HG03432 (cell line): ENCODE results near the gene SDF4.
A peak's percentile ranks its signal among the peaks of the same experiment; 100 is the strongest.

ENCODE experiments used
- ATAC-seq: cut with Tn5 transposase; IDR thresholded peaks from one replicate; pipeline ENCODE4 v1.9.1; 2021; ENCODE audit warnings: mild to moderate bottlenecking, moderate library complexity; ENCODE audit not compliant: unreplicated experiment

The SDF4 gene, protein sequence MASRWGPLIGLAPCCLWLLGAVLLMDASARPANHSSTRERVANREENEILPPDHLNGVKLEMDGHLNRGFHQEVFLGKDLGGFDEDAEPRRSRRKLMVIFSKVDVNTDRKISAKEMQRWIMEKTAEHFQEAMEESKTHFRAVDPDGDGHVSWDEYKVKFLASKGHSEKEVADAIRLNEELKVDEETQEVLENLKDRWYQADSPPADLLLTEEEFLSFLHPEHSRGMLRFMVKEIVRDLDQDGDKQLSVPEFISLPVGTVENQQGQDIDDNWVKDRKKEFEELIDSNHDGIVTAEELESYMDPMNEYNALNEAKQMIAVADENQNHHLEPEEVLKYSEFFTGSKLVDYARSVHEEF

DNA sequence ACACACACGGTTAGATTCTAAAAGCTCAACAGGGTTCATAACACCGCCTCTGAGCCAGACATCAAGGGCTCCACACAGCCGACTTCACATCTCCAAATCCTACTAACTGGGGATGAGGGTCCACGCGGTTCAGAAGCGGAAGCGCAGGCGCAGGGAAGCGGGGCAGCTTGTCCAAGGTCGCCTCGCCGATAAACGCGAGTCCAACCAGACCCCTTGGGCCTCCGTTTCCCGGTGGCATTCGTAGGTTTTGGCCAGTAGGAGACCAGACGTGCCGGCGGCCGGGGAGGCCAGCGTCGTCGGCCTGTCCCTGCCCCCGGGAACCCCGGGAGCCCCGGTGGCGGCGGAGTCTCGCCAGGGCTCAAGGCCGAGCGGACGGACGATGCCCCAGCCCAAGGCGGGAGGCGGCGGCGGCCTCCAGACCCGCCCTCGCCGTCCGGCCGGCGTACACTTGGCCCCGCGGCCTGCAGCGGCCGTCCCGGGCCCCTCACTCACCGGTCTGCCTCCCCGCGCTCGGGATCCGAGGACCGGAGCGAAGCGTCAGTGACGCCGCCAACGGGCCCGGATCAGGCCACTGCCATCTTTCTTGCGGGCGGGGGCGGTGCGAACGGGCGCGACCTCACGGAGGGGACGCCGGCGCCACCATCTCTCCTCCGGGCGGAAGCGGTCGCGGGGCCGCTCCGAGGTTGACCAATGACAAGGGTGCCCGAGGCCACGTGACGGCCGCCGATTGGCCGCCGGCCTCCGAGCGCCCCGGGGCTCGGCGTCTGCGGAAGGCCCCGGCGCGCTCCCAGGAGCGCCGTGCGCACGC lies at the start of gene SDF4:
TSS of gene SDF4 (minus strand) at position 602 of the 808 bp plus-strand sequence. CDS start 3,229 bp downstream, outside the sequence.
- peak; percentile 89 for ATAC-seq

DNA sequence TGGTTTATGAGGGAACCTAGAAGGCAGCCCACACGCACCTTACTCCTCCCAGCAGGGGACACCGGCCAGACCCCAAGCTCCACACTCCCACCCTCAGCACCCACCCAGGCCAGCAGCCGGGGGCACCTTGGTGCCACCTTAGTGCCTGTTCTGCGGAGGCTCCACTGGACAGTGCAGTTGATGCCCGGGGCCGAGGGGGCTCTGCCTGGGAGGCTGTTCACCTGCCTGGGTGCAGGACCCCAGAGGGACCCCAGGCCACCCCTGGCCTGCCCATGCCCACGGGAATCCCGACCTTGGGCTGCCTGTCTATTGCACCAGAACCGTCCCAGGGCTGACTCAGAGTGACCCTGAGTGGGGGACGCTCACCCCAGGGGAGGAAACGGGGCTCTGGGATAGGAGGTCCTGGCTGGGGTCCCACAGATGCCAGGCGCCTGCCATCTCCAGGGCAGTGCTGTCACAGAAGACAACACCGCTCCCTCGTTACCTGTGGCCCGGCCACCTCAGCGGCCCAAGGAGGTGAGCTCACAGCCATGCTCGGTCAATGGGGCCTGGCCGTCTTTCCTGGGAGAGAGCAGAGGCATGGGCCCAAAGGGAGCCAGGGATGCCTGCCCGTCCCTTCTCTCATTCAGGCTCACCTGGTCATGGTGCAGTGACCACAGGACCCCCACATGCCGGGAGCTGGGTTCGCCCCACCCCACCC lies 49.1 kb upstream of the SDF4 start:
- no peak for ATAC-seq

DNA sequence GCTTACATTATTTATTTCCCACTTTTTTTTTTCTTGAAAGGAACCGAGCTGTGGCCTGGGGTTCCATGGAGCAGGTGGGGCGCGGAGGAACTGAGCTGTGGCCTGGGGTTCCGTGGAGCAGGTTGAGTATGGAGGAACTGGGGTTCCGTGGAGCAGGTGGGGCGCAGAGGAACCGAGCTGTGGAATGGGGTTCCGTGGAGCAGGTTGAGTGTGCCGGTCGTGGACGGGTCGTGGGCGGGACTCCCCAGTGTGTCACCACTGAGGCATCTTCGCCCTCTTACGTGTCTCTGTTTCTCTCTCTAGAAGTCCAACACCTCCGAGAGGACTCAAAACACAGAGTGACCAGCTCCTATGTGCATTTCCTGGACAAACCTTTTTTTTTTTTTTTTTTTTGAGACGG lies 47.2 kb upstream of the SDF4 start:
- no peak for ATAC-seq

DNA sequence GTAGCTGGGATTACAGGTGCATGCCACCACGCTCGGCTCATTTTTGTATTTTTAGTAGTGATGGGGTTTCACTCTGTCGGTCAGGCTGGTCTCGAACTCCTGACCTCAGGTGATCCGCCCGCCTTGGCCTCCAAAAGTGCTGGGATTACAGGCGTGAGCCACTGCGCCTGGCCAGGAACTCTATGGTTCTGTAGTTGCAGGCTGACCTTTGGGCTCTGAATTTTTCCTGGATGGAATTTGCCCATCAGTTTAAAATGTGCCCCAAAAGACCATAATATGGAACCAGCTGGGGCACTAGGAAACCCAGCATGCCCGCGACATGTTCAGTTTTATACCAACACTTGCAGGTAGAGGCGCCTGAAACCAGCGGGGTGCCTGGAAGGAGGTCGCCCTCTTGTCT lies 46.8 kb upstream of the SDF4 start:
- no peak for ATAC-seq

DNA sequence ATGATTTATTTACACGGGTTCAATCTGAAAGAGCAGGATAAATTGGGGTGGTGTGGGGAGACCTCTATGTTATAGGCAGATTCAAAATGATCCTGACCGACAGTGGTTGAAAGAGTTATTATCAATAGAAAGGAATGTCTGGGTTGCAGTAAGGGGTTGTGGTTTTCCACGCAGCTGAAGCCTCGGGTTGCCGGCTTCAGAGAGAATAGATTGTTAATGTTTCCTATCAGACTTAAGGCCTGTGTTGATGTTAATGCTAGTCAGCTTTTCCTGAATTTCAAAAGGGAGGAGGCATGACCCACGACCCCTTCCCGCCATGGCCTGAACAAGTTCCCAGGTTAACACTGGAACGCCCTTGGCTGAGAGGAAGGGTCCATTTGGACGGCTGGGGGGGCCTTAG lies 44.0 kb upstream of the SDF4 start:
- ATAC-seq, result no peak

DNA sequence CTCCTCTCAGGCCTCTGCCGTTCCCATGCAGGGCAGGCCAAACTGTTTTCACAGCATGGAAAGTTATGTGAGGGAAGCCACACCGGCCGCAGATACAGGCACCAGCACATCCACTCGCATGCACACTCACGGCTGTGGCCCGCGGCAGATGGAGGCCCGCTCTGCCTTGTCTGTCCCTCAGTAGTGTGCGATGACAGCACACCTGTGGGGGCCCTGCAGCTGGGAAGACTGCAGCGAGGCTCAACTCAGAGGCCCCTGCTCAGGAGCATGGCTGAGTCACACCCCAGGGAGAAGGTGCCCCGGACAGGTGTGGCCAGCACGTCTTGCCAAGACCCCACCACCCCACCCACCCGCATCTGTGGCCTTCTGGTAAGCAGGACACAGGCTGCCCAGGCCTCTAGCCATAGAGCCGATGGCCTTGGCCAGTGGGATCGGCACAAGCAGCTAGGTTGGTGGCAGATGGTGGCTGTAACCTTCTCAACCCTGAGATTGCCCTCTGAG lies 43.2 kb upstream of the SDF4 start:
- ATAC-seq, result no peak

DNA sequence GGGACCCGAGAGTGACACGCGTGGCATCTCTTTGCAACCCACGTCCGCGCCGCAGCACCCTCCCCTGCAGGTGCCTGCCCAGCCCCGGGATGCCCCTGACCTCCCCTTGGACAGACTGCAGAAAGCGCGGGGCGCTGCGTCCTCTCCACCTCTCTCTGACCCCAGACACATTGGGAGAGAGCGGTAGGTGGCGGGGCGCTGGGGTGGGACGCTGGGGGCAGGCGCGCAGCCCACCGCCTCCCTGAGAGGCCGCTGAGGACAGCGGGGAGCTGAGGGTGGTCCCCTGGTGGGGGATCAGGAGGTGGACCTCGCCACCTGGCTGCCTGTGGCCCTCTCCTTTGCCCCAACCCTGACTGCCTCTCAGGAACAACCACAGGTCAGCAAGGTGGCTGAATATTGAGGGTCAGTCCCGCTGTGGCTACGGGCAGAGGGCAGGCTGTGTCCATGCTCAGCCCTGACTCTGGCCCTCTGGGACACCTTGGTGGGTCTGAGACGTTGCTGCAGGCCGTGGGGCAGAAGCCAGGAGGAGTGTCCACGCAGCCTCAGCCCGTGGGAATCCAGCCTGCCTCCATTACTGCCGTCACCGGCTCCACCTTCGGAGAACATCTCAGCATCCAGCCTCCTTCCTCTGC lies 42.6 kb upstream of the SDF4 start:
- ATAC-seq, result peak; percentile 32

DNA sequence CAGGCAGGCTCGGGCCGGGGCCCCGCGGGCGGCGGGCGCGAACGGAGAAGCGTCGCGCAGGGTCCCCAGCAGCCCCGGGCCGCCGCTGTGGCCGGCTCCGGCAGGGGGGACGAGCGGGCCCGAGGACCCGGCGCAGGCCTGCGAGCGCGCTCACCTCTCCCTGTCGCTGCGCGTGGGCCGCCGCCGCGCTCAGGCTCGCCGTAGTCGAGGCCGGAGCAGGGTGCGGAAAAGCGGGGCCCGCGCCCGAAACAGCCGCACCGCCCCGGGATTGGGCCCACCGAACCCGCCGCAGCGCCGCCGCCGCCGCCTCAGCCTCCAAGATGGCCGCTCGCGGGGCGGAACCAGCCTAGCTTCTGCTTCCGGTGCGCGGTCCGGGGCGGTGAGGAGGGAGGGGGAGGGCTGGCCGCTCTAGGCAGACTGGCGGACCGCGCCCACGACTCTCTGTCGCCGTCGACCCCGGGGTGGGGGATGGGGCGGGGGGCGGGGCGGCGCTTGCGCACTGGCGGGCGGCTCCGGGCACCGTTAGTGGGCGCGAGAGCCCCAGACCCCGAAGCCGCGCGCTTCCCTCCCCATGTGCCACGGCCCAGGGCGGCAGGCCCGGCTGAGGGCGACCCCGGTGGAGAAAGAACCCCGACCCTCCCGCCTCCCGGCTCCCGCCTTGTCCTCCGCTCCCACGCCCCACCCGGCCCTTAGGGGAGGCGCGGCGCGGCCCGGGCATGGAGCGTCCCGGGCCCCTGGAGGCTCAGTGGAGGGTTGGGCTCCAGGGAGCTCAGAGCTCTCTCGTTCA lies 41.9 kb upstream of the SDF4 start, which contains the start of gene UBE2J2:
TSS of gene UBE2J2 (minus strand) at position 343 of the 787 bp plus-strand sequence. CDS start 5,862 bp downstream, outside the sequence.
- peak; percentile 74 for ATAC-seq

DNA sequence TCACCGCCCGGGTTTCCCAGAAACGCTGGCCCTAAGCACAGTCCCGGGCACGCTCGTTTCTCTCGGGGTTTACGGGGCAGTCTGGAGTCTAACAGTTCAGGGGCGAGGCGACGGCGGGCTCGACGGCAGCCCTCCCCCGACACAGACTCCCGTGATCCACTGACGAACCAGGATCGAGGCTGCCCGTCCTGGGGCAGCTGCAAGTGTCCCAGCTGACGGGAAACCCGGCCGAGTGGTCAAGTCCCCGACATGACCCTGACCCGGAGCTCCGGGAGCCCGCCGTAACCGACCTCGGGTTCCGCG lies 41.4 kb upstream of the SDF4 start:
- ATAC-seq, result peak; percentile 16

DNA sequence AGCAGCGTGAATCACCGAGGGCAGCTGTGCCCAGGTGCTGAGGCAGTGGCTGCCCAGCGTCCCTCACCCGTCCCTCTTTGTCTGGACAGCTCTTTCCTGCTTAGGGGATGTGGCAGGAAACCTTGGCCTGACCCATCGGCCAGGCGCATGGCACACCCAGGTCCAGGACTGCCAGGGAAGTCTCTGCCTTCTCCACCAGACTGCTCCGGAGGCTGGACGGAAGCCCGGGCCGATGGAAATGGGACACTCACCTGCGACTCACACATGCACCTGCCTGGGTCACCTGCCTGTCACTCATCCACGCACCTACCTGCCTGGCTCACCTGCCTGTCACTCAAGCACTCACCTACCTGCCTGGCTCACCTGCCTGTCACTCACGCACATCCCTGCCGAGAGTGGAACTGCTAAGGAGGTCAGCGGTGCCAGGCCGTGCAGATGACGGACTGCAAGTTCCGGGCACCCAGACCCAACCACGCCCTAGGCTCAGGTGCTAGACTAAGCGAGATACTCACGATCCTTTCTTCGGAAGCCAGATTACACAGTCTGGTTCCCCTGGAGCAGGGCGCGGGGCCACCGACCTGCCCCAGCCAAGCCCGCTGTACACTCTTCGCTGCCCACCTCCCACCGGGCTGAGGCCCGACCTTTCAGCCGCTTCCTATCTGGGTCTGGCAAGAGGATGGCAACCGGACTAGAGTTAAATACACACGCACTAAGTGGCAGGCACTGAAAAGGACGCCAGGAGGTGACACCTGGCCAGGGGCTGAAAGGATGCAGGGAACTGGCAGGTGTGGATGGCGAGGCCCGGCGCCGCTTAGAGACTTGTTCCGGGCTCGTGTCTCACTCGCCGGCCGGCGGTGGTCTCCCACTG lies 40.8 kb upstream of the SDF4 start:
- ATAC-seq, result peak; percentile 11

DNA sequence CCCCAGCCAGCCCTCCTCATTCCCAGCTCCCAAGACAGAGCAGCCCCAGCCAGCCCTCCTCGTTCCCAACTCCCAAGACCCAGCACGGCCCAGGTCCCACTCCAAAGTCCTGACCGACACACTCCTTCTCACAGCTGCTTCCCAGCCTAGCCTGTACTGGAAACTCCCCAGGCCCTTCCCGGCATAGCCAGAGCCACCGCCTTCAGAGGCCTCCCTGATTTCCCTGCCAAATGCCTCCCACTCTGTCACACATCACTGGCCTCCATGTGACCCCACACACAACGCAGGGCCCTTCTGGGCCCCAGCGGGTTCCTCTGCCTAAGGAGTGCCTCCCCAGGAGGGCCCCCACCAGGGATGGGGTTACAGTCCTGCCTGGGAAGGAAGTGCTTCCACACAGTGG lies 39.0 kb upstream of the SDF4 start:
- ATAC-seq, result no peak

DNA sequence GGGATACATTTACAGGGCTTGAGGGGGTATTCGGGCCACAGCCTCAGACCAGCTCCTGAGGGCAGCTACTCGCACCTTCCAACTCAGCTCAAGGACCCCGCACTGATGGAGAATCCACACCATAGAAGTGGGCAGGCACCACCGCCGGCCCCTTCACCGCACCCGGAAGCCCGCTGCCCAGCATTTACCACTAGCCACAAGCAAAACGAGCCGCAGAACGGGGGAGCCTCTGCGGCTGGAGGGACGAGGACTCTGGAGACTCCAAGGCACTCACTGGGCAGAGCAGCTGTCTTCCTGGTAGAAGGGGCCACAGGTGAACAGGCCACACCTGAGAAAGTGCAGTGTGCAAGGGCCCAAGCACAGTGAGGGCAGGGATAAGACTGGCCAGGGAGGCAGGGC lies 36.5 kb upstream of the SDF4 start:
- ATAC-seq, result no peak

DNA sequence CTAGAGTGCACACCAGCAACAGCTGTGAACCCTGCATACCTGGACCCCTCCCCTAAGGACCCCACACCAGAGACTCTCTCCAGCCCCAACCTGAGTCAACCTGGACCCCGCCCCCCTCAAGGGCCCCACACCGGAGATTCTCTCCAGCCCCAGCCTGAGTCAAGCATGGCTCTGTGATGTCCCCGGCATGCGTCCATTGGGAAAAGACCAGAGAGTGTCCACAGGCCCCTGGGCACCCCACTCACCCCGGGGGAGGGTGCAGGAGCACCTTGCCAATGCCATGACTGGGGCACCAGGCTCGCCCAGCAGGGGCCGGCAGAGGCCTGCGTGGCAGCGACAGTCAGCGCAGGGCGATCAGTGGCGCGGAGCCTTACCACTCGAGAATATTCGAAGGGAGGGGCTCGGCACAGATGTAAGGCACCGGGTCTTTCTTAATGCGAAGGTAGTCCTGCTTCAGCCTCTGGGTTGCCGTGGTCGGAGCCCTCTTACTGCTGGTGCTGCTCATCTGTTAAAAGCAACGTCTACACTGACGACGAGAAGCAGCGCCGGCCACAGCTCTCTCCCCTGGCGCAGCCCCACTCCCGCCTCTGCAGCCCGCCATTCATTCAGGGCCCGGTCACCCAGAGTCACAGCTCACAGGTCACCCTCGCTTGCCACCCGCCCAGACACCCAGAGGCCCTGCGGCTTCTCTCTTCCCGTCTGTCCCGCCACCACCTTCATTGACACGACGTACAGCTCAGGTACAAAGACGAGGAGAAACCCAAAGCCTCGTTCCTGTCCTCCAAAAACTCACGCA lies 35.9 kb upstream of the SDF4 start:
- ATAC-seq, result no peak

DNA sequence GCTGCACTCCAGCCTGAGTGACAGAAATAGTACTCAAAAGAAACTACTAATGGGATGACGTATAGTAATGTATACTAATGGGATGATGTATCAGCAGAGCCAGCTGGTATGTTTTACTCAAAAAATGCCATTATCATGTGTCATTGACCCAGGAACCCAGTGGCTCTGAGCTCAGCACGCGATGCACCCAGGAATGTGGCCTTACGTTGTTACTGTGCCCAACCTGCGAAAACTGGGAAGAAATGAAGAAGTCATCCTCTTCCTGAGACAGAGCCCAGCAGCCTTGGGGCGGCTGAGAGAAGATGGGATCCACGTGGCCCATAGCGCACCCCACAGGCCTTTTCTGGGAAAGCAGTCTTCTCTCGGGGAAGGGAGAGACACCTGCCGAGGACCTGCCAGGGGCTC lies 33.1 kb upstream of the SDF4 start:
- ATAC-seq, result no peak

DNA sequence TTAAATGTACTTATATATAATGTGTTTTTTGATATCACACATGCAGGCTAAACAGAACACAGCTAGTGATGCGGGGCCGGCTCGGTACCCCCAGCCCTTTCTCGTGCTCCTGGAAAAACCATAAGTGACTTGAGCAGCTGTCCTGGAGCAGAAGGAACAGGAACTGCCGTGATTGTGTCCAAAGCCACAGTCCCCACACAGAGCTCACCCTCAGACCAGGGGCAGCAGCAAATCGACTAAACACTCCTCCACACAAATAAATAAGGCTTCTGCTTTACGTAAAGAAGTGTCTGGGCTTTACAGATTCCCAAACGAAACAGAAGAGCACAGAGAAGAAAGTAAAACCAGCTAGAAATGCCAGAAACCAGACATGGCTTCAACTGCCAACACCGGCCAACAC lies 32.2 kb upstream of the SDF4 start:
- no peak for ATAC-seq

DNA sequence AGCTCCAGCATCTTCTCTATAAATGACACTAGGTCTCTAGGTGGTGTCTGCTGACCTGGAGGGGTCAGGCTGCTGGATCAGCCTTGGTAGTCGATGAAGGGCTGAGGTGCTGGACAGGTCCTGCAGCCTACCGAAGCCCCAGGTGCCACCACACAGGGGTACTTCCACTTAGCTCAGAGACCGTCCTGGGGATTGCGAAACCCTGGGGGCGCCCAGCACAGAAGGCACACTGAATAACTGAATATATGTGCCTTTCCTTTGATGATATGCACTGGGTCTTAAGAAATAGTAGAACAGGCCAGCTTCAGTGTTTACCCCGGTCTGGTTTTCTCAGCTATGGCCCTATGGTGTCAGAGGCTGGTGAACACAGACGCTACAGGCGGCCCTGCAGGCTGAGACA lies 31.0 kb upstream of the SDF4 start:
- ATAC-seq, result no peak

DNA sequence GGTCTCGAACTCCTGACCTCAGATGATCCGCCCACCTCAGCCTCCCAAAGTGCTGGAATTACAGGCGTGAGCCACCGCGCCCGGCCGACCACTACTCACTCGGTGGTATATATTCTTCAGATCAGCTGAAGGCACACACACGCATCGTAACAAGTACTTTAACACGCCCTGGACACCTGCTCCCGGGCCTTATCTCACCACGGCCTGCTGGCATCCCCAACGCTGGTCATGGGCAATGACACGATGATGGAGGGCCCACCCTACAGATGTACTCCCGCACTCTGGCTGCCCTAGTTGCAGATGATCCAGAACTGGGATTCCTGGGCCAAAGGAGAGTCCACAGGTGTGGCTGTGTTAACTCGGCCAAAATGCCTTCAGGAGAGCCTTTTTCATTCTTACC lies 30.3 kb upstream of the SDF4 start:
- no peak for ATAC-seq

DNA sequence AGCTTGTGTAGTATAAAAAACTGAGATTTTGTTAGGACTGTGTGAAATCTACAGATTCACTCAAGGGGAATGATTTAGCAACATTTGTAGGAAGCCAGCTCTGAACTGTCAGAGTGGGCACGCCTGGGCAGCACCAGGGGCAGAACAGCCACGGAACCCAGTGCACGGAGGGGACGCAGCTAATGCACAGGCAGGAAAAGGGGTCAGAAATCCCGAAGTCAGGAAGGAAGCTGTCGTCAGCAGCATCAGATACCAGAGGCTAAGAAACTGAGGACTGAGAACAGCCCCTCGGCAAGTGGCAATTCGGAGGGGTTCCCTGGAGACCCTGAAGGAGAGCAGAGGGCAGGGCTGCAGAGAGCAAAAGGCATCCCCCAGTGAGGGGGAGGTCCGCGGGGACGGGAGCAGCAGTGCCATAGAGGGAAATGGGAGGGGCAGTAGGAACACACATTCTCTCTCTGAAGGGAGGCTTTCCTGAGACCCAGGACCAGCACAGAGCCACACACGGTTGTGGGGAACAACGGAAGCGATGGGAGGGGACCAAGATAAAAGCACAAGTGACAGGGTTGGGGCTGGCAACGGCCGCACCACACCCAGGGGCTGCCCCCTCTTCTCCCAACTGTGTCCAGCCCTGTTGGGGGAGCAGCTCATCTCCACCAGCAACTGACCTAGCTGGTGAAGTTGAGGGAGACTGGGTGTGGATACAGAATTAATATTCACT lies 29.2 kb upstream of the SDF4 start:
- ATAC-seq, result no peak
